HepG2 (cell line): Measurements from ENCODE around the gene PLCG2. TPM values are rescaled to one million over a fixed set of nuclear protein-coding genes. Genes with fewer than 3 reads are reported as not detected.

Experiments
- ATAC-seq: fragments of 200-7000 bp; cut with Tn5 transposase; 3 replicates; pipeline ENCODE4 v1.9.1; 2020; ENCODE audit warnings: mild to moderate bottlenecking, moderate library complexity
- BruUV-seq: library from RNA; stranded (reverse); fragments of 400-500 nt; replicated peaks from 2 replicates; lab custom pipeline; 2021; lab: Mats Ljungman, UMichigan
- CTCF ChIA-PET: fragments of 300-600 bp; formaldehyde crosslinking; extraction: SDS; loops from one replicate; lab custom pipeline; 2021; ENCODE audit warnings: low total read pairs, inconsistent platforms, low intra/inter-chr PET ratio; lab: Yijun Ruan, JAX
- POLR2A ChIA-PET: fragments of 350-600 bp; sonication (Branson Sonifier 250); formaldehyde crosslinking; loops from one replicate; lab custom pipeline; 2020; ENCODE audit warnings: antibody characterized with exemption, inconsistent platforms; lab: Yijun Ruan, JAX
- DNase-seq: peaks from one replicate; pipeline ENCODE4 v3.0.0-alpha.2; 2015; ENCODE audit warnings: low spot score
- FAIRE-seq: peaks from 3 replicates; lab custom pipeline; 2011; peaks lifted over from hg19 to GRCh38; lab: Jason Lieb, UNC
- H2AFZ ChIP-seq: one replicate; pipeline ENCODE4 v1.6.1; 2011; ENCODE audit warnings: low read length, inconsistent platforms
- H3K27ac ChIP-seq: fragments of 300-600 bp; 3 replicates; pipeline ENCODE4 v1.8.0; 2011; ENCODE audit warnings: mixed run types, mild to moderate bottlenecking, mixed read lengths, low read length, inconsistent platforms; ENCODE audit not compliant: insufficient read depth; ENCODE audit errors: extremely low read length
- H3K27me3 ChIP-seq, 2 experiments: fragments of 200-600 bp in 1 of 2; 2 replicates in 1 of 2; 3 replicates in 1 of 2; pipeline versions ENCODE4 v1.6.0 to v1.8.0; 2011; ENCODE audit warnings: low read length in 2 of 2, mild to moderate bottlenecking in 2 of 2, moderate library complexity in 2 of 2, inconsistent platforms in 1 of 2; ENCODE audit not compliant: insufficient read depth in 2 of 2, control insufficient read depth in 1 of 2
- H3K36me3 ChIP-seq, 2 experiments: fragments of 200-600 bp in 1 of 2; replicated peaks in 1 of 2; 2 replicates in 1 of 2; 3 replicates in 1 of 2; pipeline versions ENCODE4 v1.5.1 to v1.8.0; 2011; ENCODE audit warnings: low read length in 2 of 2, inconsistent platforms in 1 of 2; ENCODE audit not compliant: insufficient read depth in 2 of 2, control insufficient read depth in 1 of 2
- H3K4me1 ChIP-seq: 2 replicates; pipeline ENCODE4 v1.5.1; 2012; ENCODE audit warnings: low read length, inconsistent platforms; ENCODE audit not compliant: insufficient read depth
- H3K4me2 ChIP-seq: 2 replicates; pipeline ENCODE4 v1.6.0; 2011; ENCODE audit warnings: low read depth, low read length, inconsistent platforms
- H3K4me3 ChIP-seq, 3 experiments: fragments of 200-600 bp in 1 of 3; sonication (generic), shearing (Covaris generic) in 1 of 3; replicated peaks in 1 of 3; 2 replicates each; pipeline ENCODE4 v1.5.1; 2011 to 2016; ENCODE audit warnings: low read length in 3 of 3, inconsistent platforms in 2 of 3, low read depth in 2 of 3, mild to moderate bottlenecking in 2 of 3, control low read depth in 1 of 3, mixed read lengths in 1 of 3; ENCODE audit not compliant: insufficient read depth in 1 of 3
- H3K79me2 ChIP-seq: one replicate; pipeline ENCODE4 v1.6.1; 2011; ENCODE audit warnings: low read length, inconsistent platforms; ENCODE audit not compliant: insufficient read depth
- H3K9ac ChIP-seq: 2 replicates; pipeline ENCODE4 v1.6.0; 2011; ENCODE audit warnings: mild to moderate bottlenecking, low read depth, low read length, inconsistent platforms; ENCODE audit not compliant: insufficient read depth
- H3K9me3 ChIP-seq: 2 replicates; pipeline ENCODE4 v1.5.1; 2012; ENCODE audit warnings: mild to moderate bottlenecking, low read length
- H4K20me1 ChIP-seq: 2 replicates; pipeline ENCODE4 v1.6.0; 2011; ENCODE audit warnings: inconsistent platforms, mild to moderate bottlenecking, low read length, moderate library complexity; ENCODE audit not compliant: insufficient read depth
- DMTF1 ChIP-seq: sonication (generic); formaldehyde crosslinking; IDR thresholded peaks from 2 replicates; pipeline ENCODE4 v1.4.0; 2020; ENCODE audit warnings: mild to moderate bottlenecking, missing genetic modification reagents
- EHMT2 ChIP-seq: fragments of 200-600 bp; sonication (generic); IDR thresholded peaks from 2 replicates; pipeline ENCODE4 v1.7.0; 2017; ENCODE audit warnings: antibody characterized with exemption, low read depth, low read length, borderline replicate concordance
- ELF1 ChIP-seq: sonication (generic); formaldehyde crosslinking; IDR thresholded peaks from 2 replicates; pipeline ENCODE4 v1.4.0; 2020; ENCODE audit warnings: missing genetic modification reagents
- KDM1A ChIP-seq: IDR thresholded peaks from 2 replicates; pipeline ENCODE4 v1.6.1; 2016; ENCODE audit warnings: missing compliant biosample characterization
- NCOA5 ChIP-seq: sonication (generic); formaldehyde crosslinking; IDR thresholded peaks from 2 replicates; pipeline ENCODE4 v1.4.0; 2020; ENCODE audit warnings: missing genetic modification reagents
- SIX4 ChIP-seq: sonication (generic); formaldehyde crosslinking; IDR thresholded peaks from 2 replicates; pipeline ENCODE4 v1.4.0; 2020; ENCODE audit warnings: missing genetic modification reagents
- SMAD1 ChIP-seq: sonication (generic); formaldehyde crosslinking; IDR thresholded peaks from 2 replicates; pipeline ENCODE4 v1.4.0; 2020; ENCODE audit warnings: missing genetic modification reagents, low read depth, mild to moderate bottlenecking, borderline replicate concordance
- SOX6 ChIP-seq, 2 experiments: fragments of 450-650 bp in 1 of 2; sonication (generic) in 1 of 2; formaldehyde crosslinking in 1 of 2; IDR thresholded peaks; 2 replicates each; pipeline versions ENCODE4 v1.4.0 to v1.6.1; 2017 to 2020; ENCODE audit warnings: antibody characterized with exemption in 1 of 2, mild to moderate bottlenecking in 1 of 2, missing genetic modification reagents in 1 of 2
- TARDBP ChIP-seq: sonication (generic); formaldehyde crosslinking; IDR thresholded peaks from 2 replicates; pipeline ENCODE4 v1.8.0; 2022; ENCODE audit warnings: mild to moderate bottlenecking, missing genetic modification reagents
- ZMYM2 ChIP-seq: sonication (generic); formaldehyde crosslinking; IDR thresholded peaks from 2 replicates; pipeline ENCODE4 v1.8.0; 2022; ENCODE audit warnings: mild to moderate bottlenecking, missing genetic modification reagents
- ZNF253 ChIP-seq: sonication (generic); formaldehyde crosslinking; IDR thresholded peaks from 2 replicates; pipeline ENCODE4 v1.8.0; 2022; ENCODE audit warnings: mild to moderate bottlenecking, missing genetic modification reagents, borderline replicate concordance
- ZNF326 ChIP-seq: sonication (generic); formaldehyde crosslinking; IDR thresholded peaks from 2 replicates; pipeline ENCODE4 v1.4.0; 2020; ENCODE audit warnings: missing genetic modification reagents, borderline replicate concordance
- ZNF629 ChIP-seq: sonication (generic); formaldehyde crosslinking; conservative IDR thresholded peaks from 2 replicates; pipeline ENCODE4 v1.5.0; 2020; ENCODE audit warnings: missing genetic modification reagents
- ZNF781 ChIP-seq: sonication (generic); formaldehyde crosslinking; IDR thresholded peaks from 2 replicates; pipeline ENCODE4 v1.5.1; 2020; ENCODE audit warnings: borderline replicate concordance, mild to moderate bottlenecking, missing genetic modification reagents; ENCODE audit errors: not compliant biosample characterization
- ZNF792 ChIP-seq: IDR thresholded peaks from 2 replicates; pipeline ENCODE4 v1.6.1; 2016
- WGBS: methylation state at CpG from one replicate; pipeline ENCODE4 v1.1.6; 2017; ENCODE audit warnings: low lambda C conversion rate; 5-methylcytosine and 5-hydroxymethylcytosine counted together
- in situ Hi-C: cut with HindIII; loops from 2 replicates; pipeline ENCODE4 v1.10.0; 2017; ENCODE audit warnings: low pct_unique_long_range_greater_than_20kb; ENCODE audit not compliant: extremely low pct_ligation_motif_present
- intact Hi-C: fragments of 100-400 bp; cut with micrococcal nuclease; formaldehyde crosslinking; loops from one replicate; pipeline ENCODE4 v1.10.0; 2022; ENCODE audit not compliant: unreplicated experiment
- polyA plus RNA-seq, 8 experiments: library from polyadenylated mRNA; depleted of rRNA in 3 of 8; stranded (reverse) in 7 of 8; unstranded in 1 of 8; fragments of >200 nt; fragmentation: Illumina TruSeq in 4 of 8; extraction: Trizol in 4 of 8; gene quantifications; 2 replicates each; pipeline versions ENCODE4 v1.2.1 to v1.2.3, GENCODE V29; 2011 to 2016; ENCODE audit warnings: low read depth in 4 of 8, missing spikeins in 1 of 8, mixed read lengths in 1 of 8; ENCODE audit not compliant: insufficient read depth in 1 of 8
- total RNA-seq, 5 experiments: library from RNA; depleted of rRNA; stranded (reverse); fragments of >200 nt; fragmentation: Illumina TruSeq; extraction: Trizol; gene quantifications; 2 replicates each; pipeline ENCODE4 v1.2.3, GENCODE V29; 2016; ENCODE audit warnings: low read depth in 1 of 5

Gene PLCG2
- total and polyA plus RNA-seq, 2 of the 13 experiments (the other 11 are each of a cell fraction or from before 2014, with no cell fraction given): 0.13 to 0.18 TPM

- TF ChIP-seq SOX6 (IDR thresholded peaks at IDR 0.05) (no peak), SOX6 (CRISPR knock-in tag; IDR thresholded peaks at IDR 0.05) (no peak), ZMYM2 (no peak)
Observed at GRCh38 chr16:81928975-81929374, 149.9 kb downstream of the PLCG2 start (continued).

GRCh38 chr16:81929841-81930240 is 150.8 kb downstream of the PLCG2 start:
- Histone ChIP-seq H3K27me3 (peaks cover 2 to 27% of the 10 kb centered on the region in 2 experiments; a peak in 3 of 5 replicates), H3K9me3 (no peaks in the 10 kb centered on the region), H3K27ac (no peak overlapping the region), H3K9ac (no peak overlapping the region), H4K20me1 (no peaks in the 10 kb centered on the region), H2AFZ (no peak overlapping the region), H3K36me3 (no peaks in the 10 kb centered on the region), H3K4me2 (no peak overlapping the region), H3K79me2 (no peaks in the 10 kb centered on the region), H3K4me1 (no peaks in the 10 kb centered on the region), H3K4me3 (no peak overlapping the region)
- TF ChIP-seq ZNF629 (CRISPR knock-in tag) (peak; percentile 71), ELF1 (CRISPR knock-in tag) (no peak), ZNF781 (CRISPR knock-in tag) (no peak)
- ChIA-PET POLR2A (no interaction called here), CTCF (no interaction called here)
- intact Hi-C loops (no loop called here), in situ Hi-C loops (no loop called here)
- no TSS peak for BruUV-seq
- ATAC-seq (no peak), FAIRE-seq (no peak), DNase-seq (no peak)

- Histone ChIP-seq H3K79me2 (no peaks in the 10 kb centered on the region), H3K27me3 (peaks cover 2 to 29% of the 10 kb centered on the region in 2 experiments; a peak in 3 of 5 replicates), H3K9ac (no peak overlapping the region), H3K4me1 (no peaks in the 10 kb centered on the region), H3K4me3 (no peak overlapping the region), H3K36me3 (no peaks in the 10 kb centered on the region), H4K20me1 (no peaks in the 10 kb centered on the region), H2AFZ (no peak overlapping the region), H3K27ac (no peak overlapping the region), H3K4me2 (no peak overlapping the region), H3K9me3 (no peaks in the 10 kb centered on the region)
- FAIRE-seq (no peak), DNase-seq (no peak), ATAC-seq (no peak)
- no TSS peak for BruUV-seq
- intact Hi-C loops (no loop called here), in situ Hi-C loops (no loop called here)
- POLR2A ChIA-PET: no interaction called here
- 30% methylated on average over 5 of the region's 5 CpGs for WGBS
- CTCF ChIA-PET: no interaction called here
- no peak for TF ChIP-seq DMTF1 (CRISPR knock-in tag)
- no peak for TF ChIP-seq ZNF253 (CRISPR knock-in tag)
- no peak for TF ChIP-seq ZNF792
- TF ChIP-seq NCOA5: no peak
- TF ChIP-seq KDM1A: no peak
- no peak for TF ChIP-seq TARDBP (CRISPR knock-in tag)
- TF ChIP-seq SIX4 (CRISPR knock-in tag): no peak
- TF ChIP-seq EHMT2: no peak
- no peak for TF ChIP-seq SMAD1
- no peak for TF ChIP-seq ZNF326 (CRISPR knock-in tag)
Observed at GRCh38 chr16:81931927-81932326, 152.8 kb downstream of the PLCG2 start.
